ENCODE data around the gene MMP15. TPM values are rescaled to one million over a fixed set of nuclear protein-coding genes. Genes with fewer than 3 reads are reported as not detected.

The MMP15 gene
- total RNA-seq, 1 donor from 2014 or later, result 15.4 TPM

GRCh38 chr16:57985204-57986181 is 40.1 kb upstream of the MMP15 start:
- Histone ChIP-seq H3K79me2 (ENCODE audit: insufficient read depth, low read length) (no peaks in the 10 kb centered on the region), H3K36me3 (ENCODE audit: insufficient read depth, low read length) (no peaks in the 10 kb centered on the region), H3K9me3 (ENCODE audit: insufficient read depth, low read depth, low read length) (no peaks in the 10 kb centered on the region), H3K4me3 (ENCODE audit: insufficient read depth, low read depth, low read length) (peak overlapping the region; percentile 48), H3K4me2 (ENCODE audit: low read length) (peak overlapping the region; percentile 88), H3K4me1 (ENCODE audit: insufficient read depth, low read length) (peaks cover 10% of the 10 kb centered on the region), H2AFZ (ENCODE audit: low read depth, low read length) (peak overlapping the region; percentile 72), H3K27ac (ENCODE audit: low read depth, low read length) (no peak overlapping the region), H3K27me3 (ENCODE audit: insufficient read depth, low read length) (peaks cover 17% of the 10 kb centered on the region), H3K9ac (ENCODE audit: low read length) (no peak overlapping the region), H4K20me1 (ENCODE audit: insufficient read depth, low read length) (no peaks in the 10 kb centered on the region)
- H3K27ac Mint-ChIP-seq (ENCODE audit: unreplicated experiment), result no peak overlapping the region
- H3K9me3 Mint-ChIP-seq (ENCODE audit: unreplicated experiment), result no peaks in the 10 kb centered on the region
- peaks cover 48% of the 10 kb centered on the region for H3K27me3 Mint-ChIP-seq (ENCODE audit: low read depth, unreplicated experiment)
- no peaks in the 10 kb centered on the region for H3K4me1 Mint-ChIP-seq (ENCODE audit: low read depth, unreplicated experiment)
- TF ChIP-seq, protein P1, sequence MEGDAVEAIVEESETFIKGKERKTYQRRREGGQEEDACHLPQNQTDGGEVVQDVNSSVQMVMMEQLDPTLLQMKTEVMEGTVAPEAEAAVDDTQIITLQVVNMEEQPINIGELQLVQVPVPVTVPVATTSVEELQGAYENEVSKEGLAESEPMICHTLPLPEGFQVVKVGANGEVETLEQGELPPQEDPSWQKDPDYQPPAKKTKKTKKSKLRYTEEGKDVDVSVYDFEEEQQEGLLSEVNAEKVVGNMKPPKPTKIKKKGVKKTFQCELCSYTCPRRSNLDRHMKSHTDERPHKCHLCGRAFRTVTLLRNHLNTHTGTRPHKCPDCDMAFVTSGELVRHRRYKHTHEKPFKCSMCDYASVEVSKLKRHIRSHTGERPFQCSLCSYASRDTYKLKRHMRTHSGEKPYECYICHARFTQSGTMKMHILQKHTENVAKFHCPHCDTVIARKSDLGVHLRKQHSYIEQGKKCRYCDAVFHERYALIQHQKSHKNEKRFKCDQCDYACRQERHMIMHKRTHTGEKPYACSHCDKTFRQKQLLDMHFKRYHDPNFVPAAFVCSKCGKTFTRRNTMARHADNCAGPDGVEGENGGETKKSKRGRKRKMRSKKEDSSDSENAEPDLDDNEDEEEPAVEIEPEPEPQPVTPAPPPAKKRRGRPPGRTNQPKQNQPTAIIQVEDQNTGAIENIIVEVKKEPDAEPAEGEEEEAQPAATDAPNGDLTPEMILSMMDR (IDR thresholded peaks at IDR 0.05; ENCODE audit: insufficient read depth, low read depth, low read length), result no peak
- peak; percentile 76 for TF ChIP-seq EZH2 (IDR thresholded peaks at IDR 0.05; ENCODE audit: insufficient read depth, low read length)
- peak overlapping the region; percentile 87 for H3K4me3 Mint-ChIP-seq (ENCODE audit: unreplicated experiment)
- peaks cover 3% of the 10 kb centered on the region for H3K36me3 Mint-ChIP-seq (ENCODE audit: low read depth, unreplicated experiment)
- FAIRE-seq (no peak), DNase-seq (ENCODE audit: low read depth) (no peak)

- H3K4me3 ChIP-seq (ENCODE audit: insufficient read depth, low read depth, low read length), result no peak overlapping the region
- no peak overlapping the region for H3K9ac ChIP-seq (ENCODE audit: low read length)
- H3K79me2 ChIP-seq (ENCODE audit: insufficient read depth, low read length), result no peaks in the 10 kb centered on the region
- peaks cover 17% of the 10 kb centered on the region for H3K27me3 ChIP-seq (ENCODE audit: insufficient read depth, low read length)
- Mint-ChIP-seq H3K36me3 (ENCODE audit: low read depth, unreplicated experiment) (peaks cover 3% of the 10 kb centered on the region), H3K4me3 (ENCODE audit: unreplicated experiment) (peak overlapping the region; percentile 40), H3K27me3 (ENCODE audit: low read depth, unreplicated experiment) (peaks cover 50% of the 10 kb centered on the region), H3K27ac (ENCODE audit: unreplicated experiment) (no peak overlapping the region), H3K9me3 (ENCODE audit: unreplicated experiment) (no peaks in the 10 kb centered on the region), H3K4me1 (ENCODE audit: low read depth, unreplicated experiment) (no peaks in the 10 kb centered on the region)
- no peak for FAIRE-seq
- peaks cover 10% of the 10 kb centered on the region for H3K4me1 ChIP-seq (ENCODE audit: insufficient read depth, low read length)
- H3K9me3 ChIP-seq (ENCODE audit: insufficient read depth, low read depth, low read length), result no peaks in the 10 kb centered on the region
- no peak overlapping the region for H2AFZ ChIP-seq (ENCODE audit: low read depth, low read length)
- no peak for DNase-seq (ENCODE audit: low read depth)
- no peak overlapping the region for H3K27ac ChIP-seq (ENCODE audit: low read depth, low read length)
- H4K20me1 ChIP-seq (ENCODE audit: insufficient read depth, low read length), result no peaks in the 10 kb centered on the region
- H3K36me3 ChIP-seq (ENCODE audit: insufficient read depth, low read length), result no peaks in the 10 kb centered on the region
- TF ChIP-seq EZH2 (IDR thresholded peaks at IDR 0.05; ENCODE audit: insufficient read depth, low read length), result no peak
- TF ChIP-seq, protein P1 (IDR thresholded peaks at IDR 0.05; ENCODE audit: insufficient read depth, low read depth, low read length), result no peak
- H3K4me2 ChIP-seq (ENCODE audit: low read length), result no peak overlapping the region
Measured at GRCh38 chr16:57986196-57986595, 39.4 kb upstream of the MMP15 start.

All from astrocyte (in vitro differentiated cells and primary cell).